Muscle of back (tissue), 11 donors: Measurements from ENCODE around the gene PRUNE2. TPM values are rescaled to one million over a fixed set of nuclear protein-coding genes. Genes with fewer than 3 reads are reported as not detected.

Experiments used
- DNase-seq, 3 donors: peaks; one replicate each; pipeline versions ENCODE4 v3.0.0 to v3.0.0-alpha.2; 2013
- polyA plus RNA-seq, 10 donors: library from polyadenylated mRNA; unstranded; fragments of 120-200 nt; gene quantifications; one replicate each; pipeline ENCODE4 v1.2.1, GENCODE V29; 2013; ENCODE audit not compliant: insufficient read length in 10 of 10

PRUNE2 gene
- polyA plus RNA-seq, 10 donors, result 10.3 to 17.7 (median 12.8) TPM

GRCh38 chr9:76738402-76738801, 167.5 kb downstream of the PRUNE2 start:
- DNase-seq, result no peak

- DNase-seq, result no peak
These were observed 168.6 kb downstream of the PRUNE2 start for GRCh38 chr9:76737154-76737902.

- no peak for DNase-seq
These were observed 171.2 kb downstream of the PRUNE2 start for GRCh38 chr9:76734716-76735115.

GRCh38 chr9:76733096-76733495, 172.8 kb downstream of the PRUNE2 start:
- no peak for DNase-seq

GRCh38 chr9:76732341-76732958, 173.5 kb downstream of the PRUNE2 start:
- DNase-seq, result peak in 2 of 3 donors; percentile 10 to 80

- DNase-seq, result no peak
These were observed 175.1 kb downstream of the PRUNE2 start for GRCh38 chr9:76730801-76731200.

GRCh38 chr9:76729980-76730737, 175.8 kb downstream of the PRUNE2 start:
- no peak for DNase-seq

- DNase-seq, result no peak
These were observed 176.8 kb downstream of the PRUNE2 start for GRCh38 chr9:76729116-76729515.

GRCh38 chr9:76725885-76726284, 180.0 kb downstream of the PRUNE2 start:
- no peak for DNase-seq

GRCh38 chr9:76725011-76725546, 180.8 kb downstream of the PRUNE2 start:
- no peak for DNase-seq

- no peak for DNase-seq
These were observed 185.7 kb downstream of the PRUNE2 start for GRCh38 chr9:76720245-76720644.

GRCh38 chr9:76718166-76718565, 187.7 kb downstream of the PRUNE2 start:
- DNase-seq, result no peak

- no peak for DNase-seq
These were observed 188.3 kb downstream of the PRUNE2 start for GRCh38 chr9:76717613-76718012.

GRCh38 chr9:76717176-76717575, 188.7 kb downstream of the PRUNE2 start:
- no peak for DNase-seq

- peak in 2 of 3 donors; percentile 27 to 46 for DNase-seq
These were observed 189.7 kb downstream of the PRUNE2 start for GRCh38 chr9:76716085-76716672.

GRCh38 chr9:76713381-76713780, 192.5 kb downstream of the PRUNE2 start:
- DNase-seq, result no peak

- no peak for DNase-seq
These were observed 196.9 kb downstream of the PRUNE2 start for GRCh38 chr9:76709020-76709419.

GRCh38 chr9:76707510-76707909, 198.4 kb downstream of the PRUNE2 start:
- no peak for DNase-seq

- DNase-seq, result peak; percentile 78 to 86 (median 83)
These were observed 201.2 kb downstream of the PRUNE2 start for GRCh38 chr9:76704593-76705204.

GRCh38 chr9:76703270-76703669, 202.6 kb downstream of the PRUNE2 start:
- no peak for DNase-seq

- DNase-seq, result peak; percentile 47 to 74 (median 67)
These were observed 204.4 kb downstream of the PRUNE2 start for GRCh38 chr9:76701441-76702039.
